ENCODE measurements around the gene GNG10.
"Not testable (repeated sequence)": the region's sequence is repeated elsewhere in the genome, so short reads cannot be mapped to it uniquely, and the experiment has no call there.

Gene GNG10

GRCh38 chr9:111657051-111657450 is 4.4 kb upstream of the GNG10 start:
- DNase-seq = no peak

- DNase-seq = no peak
Measured at GRCh38 chr9:111658943-111659342, 2.5 kb upstream of the GNG10 start.

- no peak for DNase-seq
Measured at GRCh38 chr9:111659691-111660090, 1.7 kb upstream of the GNG10 start.

- DNase-seq = peak; percentile 31
Measured at GRCh38 chr9:111661802-111662521, 557 bp downstream of the GNG10 start.

GRCh38 chr9:111662576-111663300 is 1.3 kb downstream of the GNG10 start:
- peak; percentile 16 for DNase-seq

- no peak for DNase-seq
Measured at GRCh38 chr9:111663301-111663823, 2.0 kb downstream of the GNG10 start.

GRCh38 chr9:111668026-111668573 is 6.7 kb downstream of the GNG10 start:
- no peak for DNase-seq

GRCh38 chr9:111668601-111669000 is 7.2 kb downstream of the GNG10 start:
- not testable (repeated sequence) for DNase-seq

- DNase-seq = no peak
Measured at GRCh38 chr9:111674319-111674718, 12.9 kb downstream of the GNG10 start.

- no peak for DNase-seq
Measured at GRCh38 chr9:111676116-111676515, 14.7 kb downstream of the GNG10 start.

GRCh38 chr9:111678293-111678692 is 16.9 kb downstream of the GNG10 start:
- DNase-seq = no peak

GRCh38 chr9:111679199-111679598 is 17.8 kb downstream of the GNG10 start:
- no peak for DNase-seq

- DNase-seq = no peak
Measured at GRCh38 chr9:111683392-111683791, 22.0 kb downstream of the GNG10 start.

GRCh38 chr9:111691672-111692329 is 30.4 kb downstream of the GNG10 start:
- DNase-seq = peak; percentile 37

- no peak for DNase-seq
Measured at GRCh38 chr9:111696796-111697195, 35.4 kb downstream of the GNG10 start.

- DNase-seq = no peak
Measured at GRCh38 chr9:111700776-111701175, 39.4 kb downstream of the GNG10 start.

GRCh38 chr9:111704503-111704902 is 43.1 kb downstream of the GNG10 start:
- DNase-seq = no peak

- no peak for DNase-seq
Measured at GRCh38 chr9:111711548-111711947, 50.1 kb downstream of the GNG10 start.

GRCh38 chr9:111712369-111712768 is 51.0 kb downstream of the GNG10 start:
- DNase-seq = no peak

- no peak for DNase-seq
Measured at GRCh38 chr9:111715471-111715870, 54.1 kb downstream of the GNG10 start.

GRCh38 chr9:111719541-111719940 is 58.1 kb downstream of the GNG10 start:
- no peak for DNase-seq
